ENCODE measurements around the gene IGFN1. TPM values are rescaled to one million over a fixed set of nuclear protein-coding genes. Genes with fewer than 3 reads are reported as not detected.

Gene IGFN1
- total and polyA plus RNA-seq, 2 experiments from 2014 or later = 0.37 to 3.1 TPM

- no peak for TF ChIP-seq EZH2phosphoT487 (IDR thresholded peaks at IDR 0.05; ENCODE audit: low read depth, severe bottlenecking, unreplicated experiment)
- TF ChIP-seq EZH2 (IDR thresholded peaks at IDR 0.05; ENCODE audit: borderline replicate concordance) = no peak
- no peak for TF ChIP-seq CTCF (IDR thresholded peaks at IDR 0.05; ENCODE audit: poor library complexity)
- no peak for DNase-seq (ENCODE audit: low spot score)
- H4K20me1 ChIP-seq (ENCODE audit: insufficient read depth, poor library complexity, severe bottlenecking) = no peaks in the 10 kb centered on the region
- H3K9me3 ChIP-seq (ENCODE audit: low read depth) = no peaks in the 10 kb centered on the region
- 72% methylated on average over 7 of the region's 7 CpGs for WGBS (ENCODE audit: low lambda C conversion rate, missing lambda C conversion rate)
- H3K79me2 ChIP-seq = no peaks in the 10 kb centered on the region
- H2AFZ ChIP-seq = no peak overlapping the region
- no peaks in the 10 kb centered on the region for H3K9me2 ChIP-seq (replicated peaks; ENCODE audit: insufficient read depth)
- no peak overlapping the region for H3K27ac ChIP-seq
- H3K4me1 ChIP-seq (ENCODE audit: insufficient read depth) = peaks cover 2% of the 10 kb centered on the region
- H3K4me2 ChIP-seq = no peak overlapping the region
- no peaks in the 10 kb centered on the region for H3K36me3 ChIP-seq (replicated peaks; ENCODE audit: insufficient read depth, low read depth)
- H3K27me3 ChIP-seq = no peaks in the 10 kb centered on the region
- no peak overlapping the region for H3K4me3 ChIP-seq
Observed at GRCh38 chr1:201224666-201225370, 34.2 kb downstream of the IGFN1 start.

GRCh38 chr1:201226178-201226514, 35.5 kb downstream of the IGFN1 start:
- 74% methylated on average over 7 of the region's 7 CpGs for WGBS (ENCODE audit: low lambda C conversion rate, missing lambda C conversion rate)

GRCh38 chr1:201226859-201227488, 36.4 kb downstream of the IGFN1 start:
- 87% methylated on average over 24 of the region's 24 CpGs for WGBS (ENCODE audit: low lambda C conversion rate, missing lambda C conversion rate)
- no peaks in the 10 kb centered on the region for H3K27me3 ChIP-seq
- H3K9me3 ChIP-seq (ENCODE audit: low read depth) = no peaks in the 10 kb centered on the region
- TF ChIP-seq CTCF (IDR thresholded peaks at IDR 0.05; ENCODE audit: poor library complexity) = no peak
- no peak for TF ChIP-seq EZH2phosphoT487 (IDR thresholded peaks at IDR 0.05; ENCODE audit: low read depth, severe bottlenecking, unreplicated experiment)
- TF ChIP-seq EZH2 (IDR thresholded peaks at IDR 0.05; ENCODE audit: borderline replicate concordance) = no peak
- no peaks in the 10 kb centered on the region for H3K79me2 ChIP-seq
- H3K4me3 ChIP-seq = no peak overlapping the region
- no peaks in the 10 kb centered on the region for H3K9me2 ChIP-seq (replicated peaks; ENCODE audit: insufficient read depth)
- no peak for DNase-seq (ENCODE audit: low spot score)
- no peaks in the 10 kb centered on the region for H4K20me1 ChIP-seq (ENCODE audit: insufficient read depth, poor library complexity, severe bottlenecking)
- no peak overlapping the region for H3K27ac ChIP-seq
- no peaks in the 10 kb centered on the region for H3K36me3 ChIP-seq (replicated peaks; ENCODE audit: insufficient read depth, low read depth)
- H2AFZ ChIP-seq = no peak overlapping the region
- H3K4me2 ChIP-seq = no peak overlapping the region
- H3K4me1 ChIP-seq (ENCODE audit: insufficient read depth) = peaks cover 2% of the 10 kb centered on the region

More at GRCh38 chr1:201226178-201226514, 35.5 kb downstream of the IGFN1 start:
- Histone ChIP-seq H3K9me2 (replicated peaks; ENCODE audit: insufficient read depth) (no peaks in the 10 kb centered on the region), H3K27ac (no peak overlapping the region), H3K4me1 (ENCODE audit: insufficient read depth) (peaks cover 2% of the 10 kb centered on the region), H3K27me3 (no peaks in the 10 kb centered on the region), H3K4me2 (no peak overlapping the region), H3K79me2 (no peaks in the 10 kb centered on the region), H3K9me3 (ENCODE audit: low read depth) (no peaks in the 10 kb centered on the region), H4K20me1 (ENCODE audit: insufficient read depth, poor library complexity, severe bottlenecking) (no peaks in the 10 kb centered on the region), H3K36me3 (replicated peaks; ENCODE audit: insufficient read depth, low read depth) (no peaks in the 10 kb centered on the region), H3K4me3 (no peak overlapping the region), H2AFZ (no peak overlapping the region)
- no peak for DNase-seq (ENCODE audit: low spot score)
- TF ChIP-seq EZH2phosphoT487 (IDR thresholded peaks at IDR 0.05; ENCODE audit: low read depth, severe bottlenecking, unreplicated experiment) (no peak), CTCF (IDR thresholded peaks at IDR 0.05; ENCODE audit: poor library complexity) (no peak), EZH2 (IDR thresholded peaks at IDR 0.05; ENCODE audit: borderline replicate concordance) (no peak)
